HEK293 (cell line): ENCODE measurements around the gene TNC.

Source experiments
- CTCF ChIA-PET: fragments of 350-600 bp; formaldehyde crosslinking; extraction: SDS; loops from one replicate; lab custom pipeline; 2021; ENCODE audit warnings: antibody characterized with exemption; lab: Yijun Ruan, JAX
- POLR2A ChIA-PET: fragments of 300-600 bp; formaldehyde crosslinking; extraction: SDS; loops from one replicate; lab custom pipeline; 2020; ENCODE audit warnings: antibody characterized with exemption, inconsistent platforms; lab: Yijun Ruan, JAX
- H3K27ac ChIP-seq: fragments of 200-500 bp; sonication (Bioruptor generic); 2 replicates; pipeline ENCODE4 v1.5.1; 2014; ENCODE audit warnings: low read depth, low read length, control low read depth, inconsistent platforms; ENCODE audit errors: extremely low read depth
- H3K36me3 ChIP-seq, 2 experiments: fragments of 200-500 bp in 1 of 2; sonication (Bioruptor generic) in 1 of 2; 1 replicate in 1 of 2; 2 replicates in 1 of 2; pipeline ENCODE4 v1.5.1; 2014 to 2017; ENCODE audit warnings: inconsistent platforms in 2 of 2, low read length in 2 of 2; ENCODE audit not compliant: control insufficient read depth in 2 of 2, insufficient read depth in 1 of 2
- H3K4me1 ChIP-seq: fragments of 200-500 bp; sonication (Bioruptor generic); 2 replicates; pipeline ENCODE4 v1.5.1; 2014; ENCODE audit warnings: mild to moderate bottlenecking, low read length, inconsistent platforms; ENCODE audit not compliant: control insufficient read depth, insufficient read depth
- H3K4me3 ChIP-seq: 2 replicates; pipeline ENCODE4 v1.5.1; 2011; ENCODE audit warnings: low read depth, mild to moderate bottlenecking, control low read depth, low read length, moderate library complexity
- H3K9me3 ChIP-seq: fragments of 200-500 bp; sonication (Bioruptor generic); 2 replicates; pipeline ENCODE4 v1.5.1; 2014; ENCODE audit warnings: low read depth, low read length, inconsistent platforms; ENCODE audit not compliant: control insufficient read depth, insufficient read depth
- AEBP2 ChIP-seq: fragments of 450-650 bp; formaldehyde crosslinking; IDR thresholded peaks from 2 replicates; pipeline ENCODE4 v1.5.1; 2016; ENCODE audit warnings: missing biosample characterization, missing genetic modification characterization, borderline replicate concordance
- GLIS1 ChIP-seq: fragments of 450-650 bp; formaldehyde crosslinking; IDR thresholded peaks from 2 replicates; pipeline ENCODE4 v1.5.1; 2016; ENCODE audit warnings: missing biosample characterization, missing genetic modification characterization
- HIC1 ChIP-seq: fragments of 450-650 bp; formaldehyde crosslinking; IDR thresholded peaks from 2 replicates; pipeline ENCODE4 v1.5.1; 2016; ENCODE audit warnings: missing biosample characterization, missing genetic modification characterization
- IKZF3 ChIP-seq: fragments of 450-650 bp; IDR thresholded peaks from 2 replicates; pipeline ENCODE4 v1.5.0; 2018; ENCODE audit warnings: missing biosample characterization, mild to moderate bottlenecking, missing genetic modification characterization, moderate library complexity
- KLF1 ChIP-seq: fragments of 450-650 bp; formaldehyde crosslinking; IDR thresholded peaks from 2 replicates; pipeline ENCODE4 v1.5.1; 2016; ENCODE audit warnings: missing biosample characterization, missing genetic modification characterization
- KLF7 ChIP-seq: fragments of 450-650 bp; formaldehyde crosslinking; IDR thresholded peaks from 2 replicates; pipeline ENCODE4 v1.5.1; 2016; ENCODE audit warnings: missing biosample characterization, missing genetic modification characterization, borderline replicate concordance
- PRDM10 ChIP-seq: fragments of 450-650 bp; formaldehyde crosslinking; IDR thresholded peaks from 2 replicates; pipeline ENCODE4 v1.5.1; 2016; ENCODE audit warnings: missing biosample characterization, missing genetic modification characterization
- RBAK ChIP-seq: fragments of 450-650 bp; formaldehyde crosslinking; IDR thresholded peaks from 2 replicates; pipeline ENCODE4 v1.5.1; 2016; ENCODE audit warnings: missing biosample characterization, missing genetic modification characterization
- REPIN1 ChIP-seq: fragments of 450-650 bp; formaldehyde crosslinking; IDR thresholded peaks from 2 replicates; pipeline ENCODE4 v1.5.1; 2017; ENCODE audit warnings: missing biosample characterization, missing genetic modification characterization, low read depth
- SP2 ChIP-seq: fragments of 450-650 bp; formaldehyde crosslinking; IDR thresholded peaks from 2 replicates; pipeline ENCODE4 v1.5.1; 2016; ENCODE audit warnings: missing biosample characterization, missing genetic modification characterization
- SP7 ChIP-seq: fragments of 450-650 bp; formaldehyde crosslinking; IDR thresholded peaks from 2 replicates; pipeline ENCODE4 v1.5.1; 2016; ENCODE audit warnings: missing biosample characterization, missing genetic modification characterization
- TCF7L2 ChIP-seq: IDR thresholded peaks from 2 replicates; pipeline ENCODE4 v1.6.1; 2011; ENCODE audit warnings: low read depth, mild to moderate bottlenecking, inconsistent platforms, low read length, moderate library complexity, borderline replicate concordance
- ZBTB48 ChIP-seq: fragments of 450-650 bp; formaldehyde crosslinking; IDR thresholded peaks from 2 replicates; pipeline ENCODE4 v1.5.1; 2016; ENCODE audit warnings: missing biosample characterization, missing genetic modification characterization
- ZBTB8A ChIP-seq: fragments of 450-650 bp; formaldehyde crosslinking; IDR thresholded peaks from 2 replicates; pipeline ENCODE4 v1.5.1; 2016; ENCODE audit warnings: missing biosample characterization, missing genetic modification characterization
- ZIC2 ChIP-seq: fragments of 450-650 bp; formaldehyde crosslinking; IDR thresholded peaks from 2 replicates; pipeline ENCODE4 v1.5.1; 2016; ENCODE audit warnings: missing biosample characterization, missing genetic modification characterization
- ZNF174 ChIP-seq: fragments of 450-650 bp; formaldehyde crosslinking; IDR thresholded peaks from 2 replicates; pipeline ENCODE4 v1.5.0; 2017; ENCODE audit warnings: missing biosample characterization, mild to moderate bottlenecking, missing genetic modification characterization
- ZNF202 ChIP-seq: fragments of 450-650 bp; formaldehyde crosslinking; IDR thresholded peaks from 2 replicates; pipeline ENCODE4 v1.5.1; 2016; ENCODE audit warnings: missing biosample characterization, missing genetic modification characterization, borderline replicate concordance
- ZNF335 ChIP-seq: fragments of 450-650 bp; formaldehyde crosslinking; conservative IDR thresholded peaks from 2 replicates; pipeline ENCODE4 v1.5.1; 2016; ENCODE audit warnings: missing biosample characterization, missing genetic modification characterization
- ZNF341 ChIP-seq: fragments of 450-650 bp; formaldehyde crosslinking; IDR thresholded peaks from 2 replicates; pipeline ENCODE4; 2016; ENCODE audit warnings: low read depth, missing biosample characterization, missing genetic modification characterization
- ZNF501 ChIP-seq: fragments of 450-650 bp; formaldehyde crosslinking; IDR thresholded peaks from 2 replicates; pipeline ENCODE4 v1.5.1; 2016; ENCODE audit warnings: missing biosample characterization, missing genetic modification characterization
- ZNF514 ChIP-seq: fragments of 450-650 bp; formaldehyde crosslinking; IDR thresholded peaks from 2 replicates; pipeline ENCODE4 v1.5.1; 2016; ENCODE audit warnings: missing biosample characterization, missing genetic modification characterization
- ZNF560 ChIP-seq: fragments of 450-650 bp; formaldehyde crosslinking; IDR thresholded peaks from 2 replicates; pipeline ENCODE4 v1.5.1; 2017; ENCODE audit warnings: missing biosample characterization, missing genetic modification characterization, borderline replicate concordance
- ZNF654 ChIP-seq: fragments of 450-650 bp; formaldehyde crosslinking; IDR thresholded peaks from 2 replicates; pipeline ENCODE4 v1.5.1; 2016; ENCODE audit warnings: low read depth, missing biosample characterization, missing genetic modification characterization
- ZNF670 ChIP-seq: fragments of 450-650 bp; formaldehyde crosslinking; IDR thresholded peaks from 2 replicates; pipeline ENCODE4 v1.5.1; 2016; ENCODE audit warnings: missing biosample characterization, missing genetic modification characterization, low read depth
- ZNF776 ChIP-seq: fragments of 450-650 bp; formaldehyde crosslinking; IDR thresholded peaks from 2 replicates; pipeline ENCODE4 v1.5.0; 2017; ENCODE audit warnings: missing biosample characterization, missing genetic modification characterization, borderline replicate concordance
- ZNF843 ChIP-seq: fragments of 450-650 bp; formaldehyde crosslinking; IDR thresholded peaks from 2 replicates; pipeline ENCODE4 v1.5.1; 2016; ENCODE audit warnings: missing biosample characterization, missing genetic modification characterization
- ZSCAN30 ChIP-seq: fragments of 450-650 bp; IDR thresholded peaks from 2 replicates; pipeline ENCODE4 v1.5.1; 2018; ENCODE audit warnings: missing biosample characterization, mild to moderate bottlenecking, missing genetic modification characterization, moderate library complexity
- TF ChIP-seq, protein P1 (sequence below): fragments of 450-650 bp; formaldehyde crosslinking; IDR thresholded peaks from 2 replicates; pipeline ENCODE4 v1.5.1; 2016; ENCODE audit warnings: missing biosample characterization, missing genetic modification characterization

Gene TNC

DNA sequence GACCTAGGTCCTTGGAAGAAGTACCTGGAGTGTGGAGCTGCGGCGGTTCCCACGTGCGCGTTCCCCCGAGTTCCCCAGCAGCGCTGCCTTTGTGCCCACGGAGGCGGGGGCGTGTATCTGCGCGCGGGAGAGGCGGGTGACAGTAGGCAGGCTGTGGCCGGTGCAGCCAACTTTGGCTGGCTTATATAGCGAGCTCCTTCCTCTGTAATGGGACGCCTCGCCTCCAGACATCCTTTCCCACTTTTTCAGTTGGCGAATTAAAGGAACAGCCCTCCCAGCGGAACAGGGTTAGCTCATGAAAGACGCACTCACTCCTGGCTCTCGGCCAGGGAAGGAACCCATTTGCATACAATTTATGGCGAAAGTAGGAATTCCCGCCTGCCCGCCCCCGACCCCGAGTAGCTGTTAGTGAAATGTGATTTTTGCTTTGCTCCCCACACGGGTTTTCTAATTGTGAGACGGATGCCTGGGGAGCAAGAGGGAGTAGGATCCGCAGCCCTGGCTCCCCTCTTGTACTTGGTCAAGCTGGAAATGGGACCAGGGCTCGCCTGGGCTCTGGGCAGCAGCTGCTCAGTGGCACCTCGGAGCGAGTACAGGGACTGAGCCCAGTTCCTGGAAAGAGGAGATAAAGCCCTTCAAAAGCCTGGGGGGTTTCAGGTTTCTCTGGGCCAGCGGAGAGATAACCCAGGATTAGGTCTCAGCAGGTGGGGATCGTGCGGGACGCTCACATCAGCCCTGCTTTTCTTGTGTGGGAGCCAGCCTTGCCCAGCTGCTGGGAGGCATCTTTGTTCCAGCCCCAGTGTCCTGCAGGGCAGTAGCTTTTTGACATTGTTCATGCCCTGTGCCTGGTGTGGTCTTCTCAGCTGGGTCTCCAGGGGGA is at the start of gene TNC:
Gene TNC, minus strand, starts transcription at position 159 of the 880 bp plus-strand sequence. CDS start 27,139 bp downstream, outside the sequence.
- no peaks in the 10 kb centered on the region for H3K9me3 ChIP-seq
- peak within 1 kb of the TSS; percentile 93 for H3K27ac ChIP-seq
- H3K4me1 ChIP-seq, result peaks cover 8% of the 10 kb centered on the region
- H3K36me3 ChIP-seq, result no peaks in the 10 kb centered on the region
- H3K4me3 ChIP-seq, result peak within 1 kb of the TSS; percentile 51
- ChIA-PET CTCF (interaction anchor here (0.7 to 2.6 kb wide), 8 partner anchors 51 to 406 kb away, joined by 3 to 13 read pairs (median 3); no protein-coding TSS in a partner anchor), POLR2A (interaction anchor here (0.6 to 1.6 kb wide), 21 partner anchors 9 to 478 kb away, joined by 3 to 21 read pairs (median 5); no protein-coding TSS in a partner anchor)
- TF ChIP-seq ZNF501 (no peak), ZNF776 (tag by site-specific recombination) (no peak), ZIC2 (tag by site-specific recombination) (peak; percentile 98), HIC1 (tag by site-specific recombination) (peak; percentile 70; the same call in 1 of the 2 replicates), ZNF514 (tag by site-specific recombination) (no peak), SP2 (tag by site-specific recombination) (0 out of 2 replicates have a peak, but pooled peaks have one; percentile 30), ZNF560 (no peak), ZNF654 (tag by site-specific recombination) (no peak), GLIS1 (peak; percentile 73), KLF7 (tag by site-specific recombination) (no peak), ZNF843 (tag by site-specific recombination) (peak; percentile 92), TCF7L2 (peak; percentile 28; the same call in 1 of the 2 replicates), ZNF335 (tag by site-specific recombination) (peak; percentile 59), ZBTB8A (tag by site-specific recombination) (peak; percentile 71), ZNF202 (tag by site-specific recombination) (no peak), AEBP2 (no peak), KLF1 (tag by site-specific recombination) (no peak), PRDM10 (tag by site-specific recombination) (peak; percentile 88), ZSCAN30 (tag by site-specific recombination) (peak; percentile 27; the same call in 1 of the 2 replicates), ZNF670 (no peak), RBAK (tag by site-specific recombination) (no peak), IKZF3 (tag by site-specific recombination) (peak; percentile 35; the same call in 1 of the 2 replicates), REPIN1 (tag by site-specific recombination) (no peak), ZNF341 (tag by site-specific recombination) (peak; percentile 96), SP7 (peak; percentile 81; the same call in 1 of the 2 replicates), ZNF174 (tag by site-specific recombination) (no peak), ZBTB48 (peak; percentile 10; the same call in 1 of the 2 replicates)
- TF ChIP-seq, protein P1, sequence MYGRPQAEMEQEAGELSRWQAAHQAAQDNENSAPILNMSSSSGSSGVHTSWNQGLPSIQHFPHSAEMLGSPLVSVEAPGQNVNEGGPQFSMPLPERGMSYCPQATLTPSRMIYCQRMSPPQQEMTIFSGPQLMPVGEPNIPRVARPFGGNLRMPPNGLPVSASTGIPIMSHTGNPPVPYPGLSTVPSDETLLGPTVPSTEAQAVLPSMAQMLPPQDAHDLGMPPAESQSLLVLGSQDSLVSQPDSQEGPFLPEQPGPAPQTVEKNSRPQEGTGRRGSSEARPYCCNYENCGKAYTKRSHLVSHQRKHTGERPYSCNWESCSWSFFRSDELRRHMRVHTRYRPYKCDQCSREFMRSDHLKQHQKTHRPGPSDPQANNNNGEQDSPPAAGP (tag by site-specific recombination), result no peak
